ENCODE measurements around the gene CLEC3A.
A peak's percentile ranks its signal among the peaks of the same experiment; 100 is the strongest.
"Not testable (repeated sequence)": the region's sequence is repeated elsewhere in the genome, so short reads cannot be mapped to it uniquely, and the experiment has no call there.

The CLEC3A gene

GRCh38 chr16:78057803-78058564 is 35.6 kb downstream of the CLEC3A start:
- H3K27ac ChIP-seq = no peak overlapping the region
- TF ChIP-seq ZFX (IDR thresholded peaks at IDR 0.05; ENCODE audit: borderline replicate concordance) = no peak
- TF ChIP-seq, protein P1, sequence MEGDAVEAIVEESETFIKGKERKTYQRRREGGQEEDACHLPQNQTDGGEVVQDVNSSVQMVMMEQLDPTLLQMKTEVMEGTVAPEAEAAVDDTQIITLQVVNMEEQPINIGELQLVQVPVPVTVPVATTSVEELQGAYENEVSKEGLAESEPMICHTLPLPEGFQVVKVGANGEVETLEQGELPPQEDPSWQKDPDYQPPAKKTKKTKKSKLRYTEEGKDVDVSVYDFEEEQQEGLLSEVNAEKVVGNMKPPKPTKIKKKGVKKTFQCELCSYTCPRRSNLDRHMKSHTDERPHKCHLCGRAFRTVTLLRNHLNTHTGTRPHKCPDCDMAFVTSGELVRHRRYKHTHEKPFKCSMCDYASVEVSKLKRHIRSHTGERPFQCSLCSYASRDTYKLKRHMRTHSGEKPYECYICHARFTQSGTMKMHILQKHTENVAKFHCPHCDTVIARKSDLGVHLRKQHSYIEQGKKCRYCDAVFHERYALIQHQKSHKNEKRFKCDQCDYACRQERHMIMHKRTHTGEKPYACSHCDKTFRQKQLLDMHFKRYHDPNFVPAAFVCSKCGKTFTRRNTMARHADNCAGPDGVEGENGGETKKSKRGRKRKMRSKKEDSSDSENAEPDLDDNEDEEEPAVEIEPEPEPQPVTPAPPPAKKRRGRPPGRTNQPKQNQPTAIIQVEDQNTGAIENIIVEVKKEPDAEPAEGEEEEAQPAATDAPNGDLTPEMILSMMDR (IDR thresholded peaks at IDR 0.05) = no peak

GRCh38 chr16:78059806-78060205 is 37.5 kb downstream of the CLEC3A start:
- H3K27ac ChIP-seq = not testable (repeated sequence)

DNA sequence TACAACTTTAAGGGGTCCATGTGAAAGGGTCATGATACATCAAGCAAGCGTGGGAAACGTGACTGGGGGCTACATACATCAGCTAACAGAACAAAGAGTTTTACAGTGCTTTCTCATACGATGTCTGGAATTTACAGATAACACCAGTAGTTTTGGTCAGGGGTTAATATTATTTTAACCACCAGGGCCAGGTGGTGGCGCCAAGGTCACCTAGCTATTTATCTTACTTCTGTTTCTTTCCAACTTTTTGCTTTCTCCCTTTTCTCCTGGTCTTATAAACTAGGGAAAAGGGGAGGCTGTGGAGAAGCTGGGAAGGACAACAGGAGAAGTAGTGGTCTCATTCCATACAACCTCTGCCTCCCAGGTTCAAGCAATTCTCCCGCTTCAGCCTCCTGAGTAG is 37.9 kb downstream of the CLEC3A start:
- no peak for TF ChIP-seq ZFX (IDR thresholded peaks at IDR 0.05; ENCODE audit: borderline replicate concordance)
- TF ChIP-seq, protein P1 (IDR thresholded peaks at IDR 0.05) = peak; percentile 49
- no peak overlapping the region for H3K27ac ChIP-seq

- TF ChIP-seq, protein P1 (IDR thresholded peaks at IDR 0.05) = no peak
- TF ChIP-seq ZFX (IDR thresholded peaks at IDR 0.05; ENCODE audit: borderline replicate concordance) = no peak
- no peak overlapping the region for H3K27ac ChIP-seq
Measured at GRCh38 chr16:78060809-78061208, 38.5 kb downstream of the CLEC3A start.

DNA sequence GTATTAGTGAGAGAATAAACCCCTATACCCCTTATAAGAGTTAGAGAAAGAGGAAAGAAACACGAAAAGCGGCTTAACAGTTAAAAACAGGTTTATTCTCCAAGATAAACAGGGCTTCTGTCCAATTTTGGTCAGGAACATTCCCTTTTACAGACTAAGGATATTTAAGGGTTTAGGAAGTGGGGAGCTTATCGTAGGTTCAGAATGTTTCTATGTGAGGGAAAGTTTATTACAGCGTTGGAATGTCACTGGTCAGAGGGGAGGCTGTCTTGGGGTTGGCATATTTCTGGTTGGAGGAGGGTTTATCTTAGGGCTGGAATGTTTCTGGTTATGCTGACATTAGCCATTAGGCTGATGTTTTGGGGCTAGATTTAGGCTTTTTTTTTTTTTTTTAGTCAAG is 43.0 kb downstream of the CLEC3A start:
- H3K27ac ChIP-seq = no peak overlapping the region
- no peak for TF ChIP-seq ZFX (IDR thresholded peaks at IDR 0.05; ENCODE audit: borderline replicate concordance)
- TF ChIP-seq, protein P1 (IDR thresholded peaks at IDR 0.05) = no peak

- no peak for TF ChIP-seq ZFX (IDR thresholded peaks at IDR 0.05; ENCODE audit: borderline replicate concordance)
- TF ChIP-seq, protein P1 (IDR thresholded peaks at IDR 0.05) = no peak
Measured at GRCh38 chr16:78069913-78070312, 47.6 kb downstream of the CLEC3A start.

GRCh38 chr16:78072275-78072674 is 49.9 kb downstream of the CLEC3A start:
- TF ChIP-seq, protein P1 (IDR thresholded peaks at IDR 0.05) = no peak
- TF ChIP-seq ZFX (IDR thresholded peaks at IDR 0.05; ENCODE audit: borderline replicate concordance) = no peak
- no peak overlapping the region for H3K27ac ChIP-seq

More at GRCh38 chr16:78069913-78070312, 47.6 kb downstream of the CLEC3A start:
- H3K27ac ChIP-seq = no peak overlapping the region

DNA sequence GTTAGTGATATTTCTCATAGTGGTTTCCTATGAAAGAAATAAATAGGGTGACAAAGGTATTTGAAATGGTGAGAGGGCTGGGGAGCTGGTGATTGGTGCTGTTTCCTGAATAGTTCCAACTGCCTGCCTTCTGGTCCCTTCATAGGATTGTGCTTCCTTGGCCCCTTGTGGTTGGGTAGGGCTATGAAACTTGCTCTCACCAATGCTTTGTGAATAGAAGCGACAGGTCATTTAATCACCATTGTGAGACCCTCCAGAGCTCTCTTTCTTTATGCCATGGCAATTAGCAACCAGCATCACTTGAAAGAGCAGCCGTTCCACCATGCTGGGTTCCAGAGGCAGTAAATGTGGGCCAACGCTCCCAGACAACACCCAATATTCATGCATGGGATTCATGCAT is 53.5 kb downstream of the CLEC3A start:
- no peak for TF ChIP-seq ZFX (IDR thresholded peaks at IDR 0.05; ENCODE audit: borderline replicate concordance)
- TF ChIP-seq, protein P1 (IDR thresholded peaks at IDR 0.05) = no peak

More for the DNA sequence above, 53.5 kb downstream of the CLEC3A start:
- no peak overlapping the region for H3K27ac ChIP-seq

Measured in 22Rv1 (cell line).